SK-N-SH (cell line): ENCODE results near the gene ETHE1. TPM values are rescaled to one million over a fixed set of nuclear protein-coding genes. Genes with fewer than 3 reads are reported as not detected.

Experiments
- CTCF ChIA-PET: fragments of 300-600, 350-600 bp; formaldehyde crosslinking; extraction: SDS; loops from one replicate; lab custom pipeline; 2021; lab: Yijun Ruan, JAX
- POLR2A ChIA-PET: fragments of 350-600 bp; sonication (Branson Sonifier 250); formaldehyde crosslinking; extraction: SDS; loops from one replicate; lab custom pipeline; 2020; ENCODE audit warnings: antibody characterized with exemption, inconsistent platforms; lab: Yijun Ruan, JAX
- DNase-seq: peaks from one replicate; pipeline ENCODE4 v3.0.0; 2012
- H2AFZ ChIP-seq: fragments of 200-600 bp; sonication (generic); 2 replicates; pipeline ENCODE4 v1.8.1; 2016; ENCODE audit warnings: antibody characterized with exemption, mild to moderate bottlenecking, low read depth
- H3F3A ChIP-seq: fragments of 200-600 bp; sonication (generic); replicated peaks from 2 replicates; pipeline ENCODE3; 2016; ENCODE audit warnings: antibody characterized with exemption, mild to moderate bottlenecking; ENCODE audit not compliant: insufficient read depth
- H3K27ac ChIP-seq, 2 experiments: fragments of 200-500 bp in 1 of 2; fragments of 200-600 bp in 1 of 2; sonication (Bioruptor generic) in 1 of 2; sonication (generic), shearing (Covaris generic) in 1 of 2; 2 replicates each; pipeline versions ENCODE4 v1.5.1 to v1.6.1; 2014 to 2016; ENCODE audit warnings: low read depth in 2 of 2, inconsistent platforms in 1 of 2, low read length in 1 of 2, mild to moderate bottlenecking in 1 of 2, mixed read lengths in 1 of 2
- H3K27me3 ChIP-seq: fragments of 200-600 bp; sonication (generic), shearing (Covaris generic); 2 replicates; pipeline ENCODE4 v1.6.1; 2016; ENCODE audit warnings: mixed run types; ENCODE audit not compliant: insufficient read depth
- H3K36me3 ChIP-seq, 2 experiments: fragments of 200-500 bp in 1 of 2; fragments of 200-600 bp in 1 of 2; sonication (Bioruptor generic) in 1 of 2; sonication (generic) in 1 of 2; replicated peaks in 1 of 2; 2 replicates each; pipeline versions ENCODE3 to v1.5.1; 2014 to 2016; ENCODE audit warnings: low read length in 1 of 2, mild to moderate bottlenecking in 1 of 2; ENCODE audit not compliant: insufficient read depth in 2 of 2, control insufficient read depth in 1 of 2
- H3K4me1 ChIP-seq, 2 experiments: fragments of 200-500 bp in 1 of 2; fragments of 200-600 bp in 1 of 2; sonication (Bioruptor generic) in 1 of 2; sonication (generic), shearing (Covaris generic) in 1 of 2; 2 replicates each; pipeline versions ENCODE4 v1.5.1 to v1.6.1; 2014 to 2016; ENCODE audit warnings: low read depth in 1 of 2, low read length in 1 of 2, mixed run types in 1 of 2; ENCODE audit not compliant: insufficient read depth in 2 of 2, control insufficient read depth in 1 of 2
- H3K4me2 ChIP-seq: fragments of 200-600 bp; sonication (generic), shearing (Covaris generic); 2 replicates; pipeline ENCODE4 v1.6.1; 2017; ENCODE audit warnings: mixed run types
- H3K4me3 ChIP-seq, 2 experiments: fragments of 200-500 bp in 1 of 2; fragments of 200-600 bp in 1 of 2; sonication (Bioruptor generic) in 1 of 2; sonication (generic), shearing (Covaris generic) in 1 of 2; 2 replicates each; pipeline versions ENCODE4 v1.5.1 to v1.8.1; 2014 to 2016; ENCODE audit warnings: low read depth in 2 of 2, inconsistent platforms in 1 of 2, low read length in 1 of 2, mild to moderate bottlenecking in 1 of 2, mixed read lengths in 1 of 2, moderate library complexity in 1 of 2
- H3K79me2 ChIP-seq: fragments of 200-600 bp; sonication (generic); 2 replicates; pipeline ENCODE4 v1.8.1; 2017; ENCODE audit warnings: mild to moderate bottlenecking; ENCODE audit not compliant: insufficient read depth
- H3K9ac ChIP-seq: fragments of 200-600 bp; sonication (generic); 2 replicates; pipeline ENCODE4 v1.6.1; 2017; ENCODE audit warnings: mixed run types
- H3K9me2 ChIP-seq: fragments of 200-600 bp; sonication (generic); 2 replicates; pipeline ENCODE4 v1.6.1; 2017; ENCODE audit warnings: mixed run types
- H3K9me3 ChIP-seq: fragments of 200-600 bp; sonication (generic); 2 replicates; pipeline ENCODE4 v1.6.1; 2017; ENCODE audit warnings: mixed run types, mild to moderate bottlenecking, moderate library complexity
- H4K20me1 ChIP-seq: fragments of 200-600 bp; sonication (generic); 2 replicates; pipeline ENCODE4 v1.6.1; 2017; ENCODE audit warnings: mild to moderate bottlenecking, mixed run types; ENCODE audit not compliant: insufficient read depth
- CHD2 ChIP-seq: fragments of 150-350 bp; IDR thresholded peaks from 2 replicates; pipeline ENCODE4 v1.6.1; 2018; ENCODE audit warnings: low read length; ENCODE audit not compliant: partially characterized antibody
- CTCF ChIP-seq: fragments of 200-600 bp; sonication (generic); IDR thresholded peaks from 2 replicates; pipeline ENCODE4 v1.6.1; 2017; ENCODE audit warnings: antibody characterized with exemption, mild to moderate bottlenecking, moderate library complexity
- ELF1 ChIP-seq: IDR thresholded peaks from 2 replicates; pipeline ENCODE4 v1.4.0; 2012
- EZH2phosphoT487 ChIP-seq: fragments of 200-600 bp; sonication (generic); IDR thresholded peaks from 2 replicates; pipeline ENCODE4 v1.6.1; 2017; ENCODE audit warnings: low read depth, mixed run types, mild to moderate bottlenecking, antibody characterized with exemption, moderate library complexity, borderline replicate concordance
- FOSL2 ChIP-seq: IDR thresholded peaks from 2 replicates; pipeline ENCODE4 v1.4.0; 2012; ENCODE audit warnings: low read depth, mild to moderate bottlenecking, moderate library complexity, borderline replicate concordance
- GABPA ChIP-seq: IDR thresholded peaks from 2 replicates; pipeline ENCODE4 v1.4.0; 2012; ENCODE audit warnings: low read depth, mild to moderate bottlenecking
- MXI1 ChIP-seq: IDR thresholded peaks from 2 replicates; pipeline ENCODE4 v1.6.1; 2012; ENCODE audit warnings: mild to moderate bottlenecking, low read depth, low read length, improper control_type of control experiment
- NFIC ChIP-seq: IDR thresholded peaks from 2 replicates; pipeline ENCODE4 v1.4.0; 2012; ENCODE audit warnings: borderline replicate concordance
- NRF1 ChIP-seq: IDR thresholded peaks from 2 replicates; pipeline ENCODE4 v1.6.1; 2012; ENCODE audit warnings: low read depth, mild to moderate bottlenecking, low read length
- POLR2AphosphoS5 ChIP-seq: IDR thresholded peaks from 2 replicates; pipeline ENCODE4 v1.6.1; 2012; ENCODE audit warnings: low read depth, low read length
- RAD21 ChIP-seq: IDR thresholded peaks from 2 replicates; pipeline ENCODE4 v1.6.1; 2012; ENCODE audit warnings: mild to moderate bottlenecking, low read length
- SIN3A ChIP-seq: IDR thresholded peaks from 2 replicates; pipeline ENCODE4 v1.6.1; 2012; ENCODE audit warnings: low read depth, mild to moderate bottlenecking, low read length, moderate library complexity, borderline replicate concordance
- SMC3 ChIP-seq: IDR thresholded peaks from 2 replicates; pipeline ENCODE4 v1.6.1; 2012; ENCODE audit warnings: low read depth, low read length, improper control_type of control experiment
- TAF1 ChIP-seq: IDR thresholded peaks from 2 replicates; pipeline ENCODE4 v1.6.1; 2012; ENCODE audit warnings: low read depth, mild to moderate bottlenecking, low read length, moderate library complexity, borderline replicate concordance
- TEAD4 ChIP-seq: IDR thresholded peaks from 2 replicates; pipeline ENCODE4 v1.4.0; 2012; ENCODE audit warnings: mild to moderate bottlenecking, borderline replicate concordance; ENCODE audit not compliant: insufficient read depth
- YY1 ChIP-seq: IDR thresholded peaks from 2 replicates; pipeline ENCODE4 v1.4.0; 2012; ENCODE audit warnings: low read depth, mild to moderate bottlenecking
- ZBTB33 ChIP-seq: IDR thresholded peaks from 2 replicates; pipeline ENCODE4 v1.4.0; 2012; ENCODE audit warnings: low read depth, borderline replicate concordance
- WGBS: methylation state at CpG from one replicate; pipeline ENCODE4 v1.1.6; 2017; ENCODE audit warnings: low lambda C conversion rate; 5-methylcytosine and 5-hydroxymethylcytosine counted together
- polyA plus RNA-seq, 3 experiments: library from polyadenylated mRNA; depleted of rRNA; stranded (reverse); fragments of >200 nt; gene quantifications; 2 replicates each; pipeline ENCODE4 v1.2.3, GENCODE V29; 2012
- TF ChIP-seq, protein P1 (sequence below): fragments of 150-350 bp; IDR thresholded peaks from 2 replicates; pipeline ENCODE4 v1.6.1; 2017; ENCODE audit warnings: antibody characterized with exemption, low read length, low read depth, borderline replicate concordance
- TF ChIP-seq, protein P2 (sequence below): fragments of 150-350 bp; IDR thresholded peaks from 2 replicates; pipeline ENCODE4 v1.6.1; 2016; ENCODE audit warnings: mild to moderate bottlenecking, low read depth, low read length

The ETHE1 gene
- polyA plus RNA-seq, 1 of the 3 experiments (the other 2 are of a cell fraction) = 86.2 TPM

DNA sequence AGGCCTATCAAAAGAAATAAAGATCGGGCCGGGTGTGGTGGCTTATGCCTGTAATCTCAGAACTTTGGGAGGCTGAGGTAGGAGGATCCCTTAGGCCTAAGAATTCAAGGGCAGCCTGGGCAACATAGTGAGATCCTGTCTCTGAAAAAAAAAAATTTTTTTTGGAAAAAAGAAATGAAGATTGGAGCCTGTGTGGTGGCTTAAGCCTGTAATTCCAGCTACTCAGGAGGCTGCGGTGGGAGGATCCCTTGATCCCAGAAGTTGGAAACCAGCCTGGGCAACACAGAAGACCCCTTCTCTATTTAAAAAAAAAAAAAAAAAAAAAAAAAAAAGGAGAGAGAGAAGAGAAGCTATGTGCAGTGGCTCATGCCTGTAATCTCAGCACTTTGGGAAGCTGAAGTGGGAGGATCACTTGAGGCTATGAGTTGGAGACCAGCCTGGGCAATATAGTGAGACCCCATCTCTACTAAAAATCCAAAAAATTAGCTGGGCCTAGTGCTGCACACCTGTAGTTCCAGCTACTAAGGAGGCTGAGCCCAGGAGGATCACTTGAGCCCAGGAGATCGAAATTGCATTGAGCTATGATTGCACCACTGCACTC is 46.9 kb downstream of the ETHE1 start:
- TF ChIP-seq EZH2phosphoT487 (no peak), TEAD4 (no peak), NRF1 (no peak), POLR2AphosphoS5 (no peak), SMC3 (no peak), SIN3A (no peak)
- no peaks in the 10 kb centered on the region for H3K79me2 ChIP-seq
- CTCF ChIA-PET = interaction anchor here (1.3 to 2.6 kb wide), 5 partner anchors 24 to 265 kb away, joined by 3 to 12 read pairs (median 5); partner anchors contain the start of gene PHLDB3
- WGBS = 77% methylated on average over 4 of the region's 4 CpGs
- no peaks in the 10 kb centered on the region for H3K27me3 ChIP-seq
- no peaks in the 10 kb centered on the region for H3K36me3 ChIP-seq
- no peak overlapping the region for H3K4me2 ChIP-seq
- H3K27ac ChIP-seq = no peak overlapping the region
- no peak overlapping the region for H3K4me3 ChIP-seq
- H2AFZ ChIP-seq = no peak overlapping the region
- DNase-seq = no peak
- H3K9ac ChIP-seq = no peak overlapping the region
- H3K9me2 ChIP-seq = no peaks in the 10 kb centered on the region
- H3F3A ChIP-seq = peaks cover 7% of the 10 kb centered on the region
- peaks cover 0 to 2% of the 10 kb centered on the region in 2 experiments; a peak in 1 of 4 replicates for H3K4me1 ChIP-seq
- POLR2A ChIA-PET = interaction anchor here (1.0 kb wide), 1 partner anchor 9 kb away, joined by 5 read pairs; no protein-coding TSS in a partner anchor
- no peaks in the 10 kb centered on the region for H3K9me3 ChIP-seq
- H4K20me1 ChIP-seq = no peaks in the 10 kb centered on the region

DNA sequence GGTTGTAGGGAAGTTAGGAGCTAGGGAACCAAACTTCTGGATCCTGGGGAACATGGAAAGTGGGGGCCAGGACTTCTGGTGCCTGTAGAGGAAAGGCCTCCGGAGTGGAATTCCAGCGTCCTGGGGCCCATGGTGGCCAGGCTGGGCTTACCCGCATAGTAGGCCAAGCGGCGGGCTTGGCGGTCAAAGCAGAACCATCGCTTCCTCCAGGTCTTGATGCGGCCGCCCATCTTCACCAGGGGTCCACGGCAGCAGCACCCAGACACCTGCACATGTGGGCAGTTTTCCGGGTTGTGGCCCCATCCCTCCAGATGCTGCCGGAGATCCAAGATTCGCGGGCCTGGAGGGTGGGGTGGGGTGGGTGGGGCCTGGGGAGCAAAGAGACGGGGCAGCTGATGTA is 47.8 kb downstream of the ETHE1 start:
- ChIA-PET CTCF (interaction anchor here (1.5 to 2.6 kb wide), 3 partner anchors 32 to 266 kb away, joined by 3 to 12 read pairs (median 4); no protein-coding TSS in a partner anchor), POLR2A (no interaction called here)
- H3K4me1 ChIP-seq = peaks cover 3 to 5% of the 10 kb centered on the region in 2 experiments; a peak in 2 of 4 replicates
- no peaks in the 10 kb centered on the region for H3K36me3 ChIP-seq
- no peaks in the 10 kb centered on the region for H3K9me2 ChIP-seq
- no peaks in the 10 kb centered on the region for H3K27me3 ChIP-seq
- no peak overlapping the region for H3K27ac ChIP-seq
- H3K9ac ChIP-seq = no peak overlapping the region
- H4K20me1 ChIP-seq = no peaks in the 10 kb centered on the region
- H3K9me3 ChIP-seq = no peaks in the 10 kb centered on the region
- no peak overlapping the region for H2AFZ ChIP-seq
- H3K79me2 ChIP-seq = no peaks in the 10 kb centered on the region
- H3K4me2 ChIP-seq = no peak overlapping the region
- WGBS = 87% methylated on average over 7 of the region's 15 CpGs
- H3K4me3 ChIP-seq = no peak overlapping the region
- peaks cover 7% of the 10 kb centered on the region for H3F3A ChIP-seq
- no peak for DNase-seq
- no peak for TF ChIP-seq ZBTB33
- TF ChIP-seq RAD21 = no peak
- TF ChIP-seq POLR2AphosphoS5 = no peak
- no peak for TF ChIP-seq TAF1
- no peak for TF ChIP-seq NRF1
- TF ChIP-seq ELF1 = no peak
- no peak for TF ChIP-seq YY1
- TF ChIP-seq EZH2phosphoT487 = no peak
- no peak for TF ChIP-seq CTCF
- no peak for TF ChIP-seq GABPA
- TF ChIP-seq, protein P1, sequence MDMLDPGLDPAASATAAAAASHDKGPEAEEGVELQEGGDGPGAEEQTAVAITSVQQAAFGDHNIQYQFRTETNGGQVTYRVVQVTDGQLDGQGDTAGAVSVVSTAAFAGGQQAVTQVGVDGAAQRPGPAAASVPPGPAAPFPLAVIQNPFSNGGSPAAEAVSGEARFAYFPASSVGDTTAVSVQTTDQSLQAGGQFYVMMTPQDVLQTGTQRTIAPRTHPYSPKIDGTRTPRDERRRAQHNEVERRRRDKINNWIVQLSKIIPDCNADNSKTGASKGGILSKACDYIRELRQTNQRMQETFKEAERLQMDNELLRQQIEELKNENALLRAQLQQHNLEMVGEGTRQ = no peak
- no peak for TF ChIP-seq TEAD4
- TF ChIP-seq, protein P2, sequence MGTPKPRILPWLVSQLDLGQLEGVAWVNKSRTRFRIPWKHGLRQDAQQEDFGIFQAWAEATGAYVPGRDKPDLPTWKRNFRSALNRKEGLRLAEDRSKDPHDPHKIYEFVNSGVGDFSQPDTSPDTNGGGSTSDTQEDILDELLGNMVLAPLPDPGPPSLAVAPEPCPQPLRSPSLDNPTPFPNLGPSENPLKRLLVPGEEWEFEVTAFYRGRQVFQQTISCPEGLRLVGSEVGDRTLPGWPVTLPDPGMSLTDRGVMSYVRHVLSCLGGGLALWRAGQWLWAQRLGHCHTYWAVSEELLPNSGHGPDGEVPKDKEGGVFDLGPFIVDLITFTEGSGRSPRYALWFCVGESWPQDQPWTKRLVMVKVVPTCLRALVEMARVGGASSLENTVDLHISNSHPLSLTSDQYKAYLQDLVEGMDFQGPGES = no peak
- no peak for TF ChIP-seq NFIC
- TF ChIP-seq CHD2 = no peak
- no peak for TF ChIP-seq MXI1
- no peak for TF ChIP-seq FOSL2
